ENCODE data around the gene WNT7B. TPM values are rescaled to one million over a fixed set of nuclear protein-coding genes. Genes with fewer than 3 reads are reported as not detected.

Gene WNT7B
- total RNA-seq, 4 donors from 2014 or later = 0.28 to 0.48 TPM; not detected in 2

DNA sequence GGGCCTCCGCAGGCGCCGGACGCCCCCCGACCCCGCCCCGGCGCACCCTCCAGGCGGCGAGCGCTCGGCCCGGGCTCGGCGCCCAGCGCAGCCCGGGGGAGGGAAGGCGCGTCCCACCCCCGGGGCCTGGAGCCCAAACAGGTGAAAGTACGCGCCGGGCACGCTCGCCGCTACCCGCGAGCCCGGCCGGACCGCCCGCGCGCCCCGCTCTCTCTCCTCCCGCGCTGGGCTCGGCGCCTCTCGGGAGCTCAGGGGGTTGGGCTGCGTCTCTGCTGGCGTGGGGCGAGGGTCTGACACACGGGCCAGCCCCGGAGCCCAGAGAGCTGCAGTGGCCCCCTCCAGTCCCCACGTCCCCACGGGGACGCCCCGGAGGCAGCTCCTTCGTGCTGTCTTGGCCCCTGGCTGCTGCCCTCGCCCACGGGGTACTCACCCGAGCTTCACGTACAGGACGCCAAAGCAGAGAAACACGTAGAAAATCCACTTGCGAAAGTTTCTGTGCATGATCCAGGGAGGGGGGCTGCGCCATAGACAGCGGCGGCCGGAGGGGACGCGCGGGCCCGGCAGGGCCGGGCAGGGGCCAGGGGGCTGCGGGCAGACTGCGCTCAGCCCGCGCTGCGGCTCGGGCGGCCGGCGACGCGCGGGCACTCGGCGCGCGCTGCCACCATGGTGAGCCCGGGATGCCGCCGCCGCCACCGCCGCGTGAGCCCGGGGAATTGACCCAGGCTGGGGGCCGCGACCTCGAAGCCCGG lies 534 bp downstream of the WNT7B start:
- DNase-seq (ENCODE audit: low spot score) (no peak), ATAC-seq (ENCODE audit: low FRiP score) (no peak)
- TF ChIP-seq, protein P1, sequence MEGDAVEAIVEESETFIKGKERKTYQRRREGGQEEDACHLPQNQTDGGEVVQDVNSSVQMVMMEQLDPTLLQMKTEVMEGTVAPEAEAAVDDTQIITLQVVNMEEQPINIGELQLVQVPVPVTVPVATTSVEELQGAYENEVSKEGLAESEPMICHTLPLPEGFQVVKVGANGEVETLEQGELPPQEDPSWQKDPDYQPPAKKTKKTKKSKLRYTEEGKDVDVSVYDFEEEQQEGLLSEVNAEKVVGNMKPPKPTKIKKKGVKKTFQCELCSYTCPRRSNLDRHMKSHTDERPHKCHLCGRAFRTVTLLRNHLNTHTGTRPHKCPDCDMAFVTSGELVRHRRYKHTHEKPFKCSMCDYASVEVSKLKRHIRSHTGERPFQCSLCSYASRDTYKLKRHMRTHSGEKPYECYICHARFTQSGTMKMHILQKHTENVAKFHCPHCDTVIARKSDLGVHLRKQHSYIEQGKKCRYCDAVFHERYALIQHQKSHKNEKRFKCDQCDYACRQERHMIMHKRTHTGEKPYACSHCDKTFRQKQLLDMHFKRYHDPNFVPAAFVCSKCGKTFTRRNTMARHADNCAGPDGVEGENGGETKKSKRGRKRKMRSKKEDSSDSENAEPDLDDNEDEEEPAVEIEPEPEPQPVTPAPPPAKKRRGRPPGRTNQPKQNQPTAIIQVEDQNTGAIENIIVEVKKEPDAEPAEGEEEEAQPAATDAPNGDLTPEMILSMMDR (IDR thresholded peaks at IDR 0.05) = no peak

DNA sequence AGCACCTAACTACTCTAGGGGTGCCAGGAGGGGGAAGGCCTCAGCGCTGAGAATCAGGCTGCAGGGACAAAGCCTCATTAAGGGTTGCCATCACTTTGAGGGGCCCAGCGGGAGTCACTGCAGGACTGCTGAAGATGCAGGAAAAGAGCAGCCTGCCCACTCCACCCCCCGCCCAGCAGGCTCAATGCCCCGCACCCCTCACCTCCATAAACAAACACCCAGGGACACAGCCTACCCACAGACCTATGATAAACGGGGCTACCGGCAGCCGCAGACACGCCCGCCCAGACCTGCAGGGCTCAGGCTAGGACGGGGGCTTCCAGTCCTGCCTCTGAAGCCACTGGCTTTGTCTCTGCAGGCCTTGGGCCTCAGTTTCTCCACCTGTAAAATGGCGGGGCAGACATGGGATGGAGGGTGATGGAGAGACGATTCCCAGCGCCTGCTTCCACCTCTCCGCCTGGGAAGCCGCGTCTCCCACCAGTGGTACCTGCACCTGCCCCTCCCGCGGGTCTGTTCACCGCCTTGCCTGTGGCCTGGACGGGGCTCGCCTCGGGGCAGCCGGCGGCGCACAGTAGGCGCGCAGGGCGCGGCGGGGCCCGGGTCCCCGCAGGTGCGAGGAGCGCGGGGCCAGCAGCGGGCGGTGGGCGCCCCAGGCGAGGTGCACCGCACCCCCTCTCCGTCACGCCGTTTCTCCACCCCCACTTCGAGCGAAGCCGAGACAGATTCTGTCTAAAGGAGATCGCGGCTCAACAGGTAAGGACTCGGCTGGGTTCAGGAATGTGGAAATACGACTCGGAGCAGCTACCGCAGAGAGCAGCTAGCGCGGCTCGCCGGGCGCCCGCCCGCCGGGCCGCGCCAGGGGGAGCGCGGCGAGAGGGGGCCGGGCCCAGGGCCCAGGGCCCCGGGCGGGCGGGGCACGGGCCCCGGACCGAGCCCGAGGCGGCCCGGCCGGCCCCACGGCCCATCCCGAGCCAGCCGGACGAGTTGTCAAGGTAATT lies 1.5 kb downstream of the WNT7B start:
- no peak for ATAC-seq (ENCODE audit: low FRiP score)
- DNase-seq (ENCODE audit: low spot score) = no peak
- TF ChIP-seq, protein P1 (IDR thresholded peaks at IDR 0.05) = no peak

DNA sequence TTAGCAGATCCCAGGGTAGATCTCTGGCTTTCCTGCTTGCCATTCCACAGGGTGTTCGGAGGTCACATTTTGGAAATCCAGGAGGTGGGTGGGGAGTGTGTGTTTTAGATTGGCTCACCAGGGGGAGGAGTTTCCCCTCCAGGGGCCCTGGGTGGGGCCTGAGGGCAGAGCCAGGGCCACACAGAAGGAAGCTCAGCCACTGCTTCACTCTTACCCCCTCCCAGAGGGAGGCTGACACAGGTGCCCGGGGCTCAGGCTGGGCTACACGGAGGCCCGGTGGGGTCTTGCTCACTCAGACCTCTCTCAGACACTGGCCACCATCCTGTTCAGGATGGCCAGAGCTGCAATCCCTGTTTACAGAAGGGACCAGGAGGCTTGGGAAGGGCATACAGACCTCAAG lies 2.5 kb downstream of the WNT7B start:
- no peak for ATAC-seq (ENCODE audit: low FRiP score)
- TF ChIP-seq, protein P1 (IDR thresholded peaks at IDR 0.05) = no peak

DNA sequence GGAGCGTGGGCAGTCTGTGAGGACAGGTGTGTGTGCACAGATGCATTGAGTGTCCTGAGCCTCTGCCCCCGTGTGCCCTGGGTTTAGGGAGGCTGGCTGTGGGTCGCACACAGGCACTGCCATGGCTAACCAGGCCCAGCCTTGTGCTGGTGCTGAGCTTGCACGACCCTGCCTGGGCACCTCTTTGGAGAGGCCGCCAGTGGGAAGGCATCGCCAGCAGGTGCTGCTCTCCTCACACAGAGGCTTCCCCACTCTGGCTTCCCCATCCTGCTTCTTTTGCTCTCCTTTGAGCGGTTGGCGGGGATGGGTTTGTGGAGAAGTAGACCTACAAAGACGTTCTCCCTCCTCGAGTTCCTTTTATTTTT lies 4.1 kb downstream of the WNT7B start:
- TF ChIP-seq, protein P1 (IDR thresholded peaks at IDR 0.05) = no peak
- ATAC-seq (ENCODE audit: low FRiP score) = no peak
- DNase-seq (ENCODE audit: low spot score) = no peak

More for the DNA sequence above, 2.5 kb downstream of the WNT7B start:
- DNase-seq (ENCODE audit: low spot score) = no peak

DNA sequence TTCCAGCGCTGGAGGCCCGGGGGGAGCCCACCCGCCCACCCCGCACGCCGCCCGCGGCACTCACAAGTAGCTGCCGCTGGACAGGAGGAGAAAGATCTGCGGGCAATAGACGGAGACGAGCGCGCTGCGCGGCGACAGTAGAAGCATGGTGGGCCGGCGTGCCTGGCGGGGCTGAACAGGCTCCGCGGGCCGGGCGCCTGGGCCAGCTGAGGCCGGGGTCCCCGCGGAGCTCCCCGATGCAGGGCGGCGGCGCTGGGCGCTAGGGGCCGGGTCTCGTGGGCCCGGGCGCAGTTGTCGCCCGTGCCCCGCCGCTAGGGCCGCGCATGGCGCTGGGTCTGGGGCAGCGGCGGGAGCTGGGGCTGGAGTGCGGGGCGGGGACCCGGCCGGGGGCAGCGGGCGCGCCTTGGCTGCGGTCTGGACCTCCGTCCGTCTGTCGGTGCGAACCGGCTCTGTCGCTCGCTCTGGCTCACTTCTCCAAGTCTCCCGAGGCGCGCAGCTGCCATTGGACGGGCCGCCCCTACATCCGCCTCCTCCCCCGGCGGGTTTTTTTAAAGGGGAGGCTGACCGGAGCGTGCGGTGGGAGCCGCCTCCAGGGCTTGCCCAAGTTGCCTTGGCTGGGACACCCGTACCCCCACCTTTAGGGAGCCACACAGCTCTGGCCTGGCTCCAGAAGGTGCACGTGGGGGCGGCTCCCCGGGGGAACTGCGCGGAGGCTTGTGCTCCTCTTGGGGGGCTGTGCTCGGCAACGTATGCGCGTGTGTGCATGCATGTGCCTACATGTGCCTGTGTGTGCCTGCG lies 4.7 kb downstream of the WNT7B start:
- no peak for ATAC-seq (ENCODE audit: low FRiP score)
- TF ChIP-seq, protein P1 (IDR thresholded peaks at IDR 0.05) = no peak
- DNase-seq (ENCODE audit: low spot score) = no peak

DNA sequence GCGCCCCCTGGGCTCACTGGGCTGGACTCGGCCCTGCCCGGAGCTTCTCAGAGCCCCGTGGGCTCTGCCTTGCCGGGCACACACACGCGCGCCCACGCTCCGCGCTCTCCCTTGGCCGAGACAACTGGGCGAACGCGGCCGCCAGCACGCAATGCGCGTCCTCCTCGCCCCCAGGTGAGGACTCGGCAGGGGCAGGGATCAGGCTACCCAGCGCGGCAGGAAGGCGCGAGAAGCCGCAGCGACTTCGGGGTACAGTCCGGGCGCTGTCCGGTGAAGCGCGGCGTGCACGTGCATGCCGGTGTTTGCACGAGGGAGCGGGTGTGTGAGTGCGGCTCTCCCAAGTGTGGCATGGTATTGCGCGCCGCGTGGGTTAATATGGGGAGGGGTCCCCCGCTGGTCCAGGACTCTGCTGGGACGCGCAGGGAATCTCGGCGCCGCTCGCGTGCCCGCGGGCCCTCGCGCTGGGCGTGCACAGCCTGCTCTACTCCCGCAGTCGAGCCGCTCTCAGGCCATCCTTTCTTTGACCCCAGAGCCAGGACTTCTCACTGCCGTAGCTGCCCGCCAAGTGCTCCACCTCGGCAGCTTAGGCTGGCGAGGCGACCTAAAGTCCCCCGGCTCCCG lies 5.4 kb downstream of the WNT7B start:
- ATAC-seq (ENCODE audit: low FRiP score) (no peak), DNase-seq (ENCODE audit: low spot score) (no peak)
- TF ChIP-seq, protein P1 (IDR thresholded peaks at IDR 0.05) = no peak

All from omental fat pad (tissue), 4 donors.